HUDEP-2 (cell line): ENCODE results near the gene KRT36.

Source experiments
- DNase-seq, 76 experiments: peaks; one replicate each; lab custom pipeline; 2025; ENCODE audit not compliant: unreplicated experiment in 76 of 76; lab: John Stamatoyannopoulos, UW

The KRT36 gene

DNA sequence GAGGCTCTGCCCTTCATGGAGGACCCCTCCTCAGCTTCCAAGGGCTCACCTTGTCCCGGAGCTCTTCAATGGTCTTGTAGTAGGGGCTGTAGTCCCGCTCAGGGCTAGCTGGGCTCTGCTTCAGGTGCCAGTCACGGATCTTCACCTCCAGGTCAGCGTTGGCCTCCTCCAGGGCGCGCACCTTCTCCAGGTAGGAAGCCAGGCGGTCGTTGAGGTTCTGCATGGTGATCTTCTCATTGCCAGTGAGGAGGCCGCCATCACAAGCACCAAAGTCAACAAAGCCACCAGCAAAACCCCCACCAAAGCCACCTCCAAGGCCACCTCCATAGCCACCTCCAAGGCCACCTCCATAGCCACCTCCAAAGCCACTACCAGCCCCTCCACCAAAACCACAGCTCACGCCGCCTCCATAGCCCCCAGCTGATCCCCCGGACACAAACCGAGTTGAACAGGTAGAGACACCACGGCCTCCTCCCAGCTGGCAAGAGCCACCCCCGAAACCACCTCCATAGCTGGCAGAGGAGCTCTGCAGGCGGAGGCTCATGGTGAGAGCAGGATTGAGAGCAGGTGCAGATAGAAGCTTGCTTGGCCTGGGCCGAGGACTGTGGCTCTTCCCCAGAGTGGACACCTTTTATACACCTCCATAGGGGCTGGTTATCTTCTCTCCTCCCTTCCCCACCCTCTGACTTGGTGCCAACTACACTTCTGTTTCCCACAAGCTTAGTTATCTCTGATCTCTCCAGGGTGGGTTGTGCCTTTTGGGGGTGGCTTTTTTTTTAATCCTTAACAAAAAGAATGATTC lies 15.5 kb upstream of the KRT36 start, which contains the start of gene KRT13:
KRT13 (minus strand) TSS at position 606 of the 802 bp plus-strand sequence; CDS start at position 544, 62 bp downstream.
- DNase-seq = peak in 11 of 76 experiments; percentile 7 to 49 (median 29)

DNA sequence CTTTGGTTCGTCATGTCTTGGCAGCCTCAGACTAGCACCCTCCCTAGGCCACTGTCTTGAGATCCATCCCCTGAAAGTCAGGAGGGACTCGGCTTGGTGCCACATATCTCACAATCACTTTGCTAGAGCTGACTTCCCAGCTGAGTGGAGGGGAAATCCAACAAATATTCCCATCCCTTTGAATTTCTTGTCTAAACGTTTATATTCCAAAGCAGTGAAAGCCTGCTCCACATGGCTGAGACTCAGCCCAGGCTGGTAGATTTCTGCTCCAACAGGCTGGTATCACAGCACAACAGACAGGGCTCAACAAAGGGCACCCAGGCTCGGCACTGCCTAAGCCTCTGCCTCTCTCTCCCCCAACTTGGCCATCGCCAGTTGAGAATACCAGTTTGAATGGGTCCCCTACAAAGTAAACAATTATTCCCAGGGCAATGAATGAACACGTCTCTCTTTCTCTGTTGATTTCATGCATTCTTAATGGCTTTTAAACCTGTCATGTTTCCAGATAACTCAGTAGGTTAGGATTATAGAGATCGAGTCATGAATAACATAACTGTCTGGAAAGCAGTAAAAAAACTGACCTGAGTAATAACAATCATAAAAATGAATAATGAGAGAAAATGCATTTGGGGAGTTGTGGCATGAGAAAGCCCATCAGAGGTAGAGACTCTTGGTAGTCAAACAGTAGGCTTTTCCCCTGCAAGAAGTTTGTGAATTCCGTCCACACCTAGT lies 14.7 kb upstream of the KRT36 start:
- peak in 1 of 76 experiments; percentile 18 for DNase-seq

DNA sequence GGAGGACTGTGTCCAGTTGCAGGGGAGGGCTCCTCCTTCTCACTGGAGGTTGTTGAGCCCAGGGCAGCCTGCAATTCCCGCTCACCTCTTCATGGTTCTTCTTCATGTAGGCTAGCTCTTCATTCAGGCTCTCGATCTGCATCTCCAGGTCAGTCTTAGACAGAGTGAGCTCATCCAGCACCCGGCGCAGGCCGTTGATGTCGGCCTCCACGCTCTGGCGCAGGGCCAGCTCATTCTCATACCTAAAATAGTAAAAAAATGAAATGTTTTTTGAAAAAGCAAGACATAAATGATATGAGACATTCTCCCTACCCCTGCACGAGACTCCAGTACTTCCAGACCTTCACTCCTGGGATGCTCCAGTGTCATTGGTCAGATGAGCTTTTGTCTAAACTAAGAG lies 13.5 kb upstream of the KRT36 start:
- no peak for DNase-seq

DNA sequence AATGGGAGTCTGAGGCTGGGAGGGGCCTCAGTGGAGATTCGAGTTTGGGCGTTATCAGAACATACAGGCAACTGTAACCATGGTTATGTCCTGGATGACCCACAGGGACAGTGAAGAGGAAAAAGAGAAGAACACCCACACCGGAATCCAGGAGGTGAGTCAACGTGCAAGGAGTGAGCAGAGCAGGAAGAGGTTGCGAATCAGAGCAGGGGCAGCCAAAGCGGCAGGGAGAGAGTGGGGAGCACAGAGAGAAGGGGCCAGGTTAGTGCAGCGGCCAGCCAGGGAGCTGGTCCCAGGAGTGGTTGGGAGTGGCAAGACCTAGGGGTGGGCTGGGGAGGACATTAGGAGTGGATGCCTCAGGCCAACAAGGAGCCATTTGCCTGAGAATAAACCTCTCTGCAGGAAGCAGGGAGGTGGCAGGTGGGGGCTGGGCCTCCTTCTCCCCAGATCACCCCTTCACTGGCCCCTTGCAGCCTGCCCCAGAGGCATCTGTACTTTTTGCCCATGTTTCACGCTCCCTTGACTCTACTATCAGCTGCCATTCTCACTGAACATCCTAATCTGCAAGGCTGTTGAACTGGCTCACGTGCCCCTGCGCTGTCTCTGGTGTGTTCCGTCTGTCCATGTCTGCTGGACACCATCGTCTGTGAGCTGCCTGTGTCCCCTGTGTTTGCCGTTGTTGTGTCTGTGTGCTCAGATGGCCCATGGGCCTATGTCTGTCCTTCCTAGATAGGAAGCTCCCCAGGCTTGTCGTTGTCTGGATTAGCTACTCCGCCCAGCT lies 10.6 kb upstream of the KRT36 start:
- DNase-seq = peak in 71 of 76 experiments; percentile 11 to 85 (median 53)

DNA sequence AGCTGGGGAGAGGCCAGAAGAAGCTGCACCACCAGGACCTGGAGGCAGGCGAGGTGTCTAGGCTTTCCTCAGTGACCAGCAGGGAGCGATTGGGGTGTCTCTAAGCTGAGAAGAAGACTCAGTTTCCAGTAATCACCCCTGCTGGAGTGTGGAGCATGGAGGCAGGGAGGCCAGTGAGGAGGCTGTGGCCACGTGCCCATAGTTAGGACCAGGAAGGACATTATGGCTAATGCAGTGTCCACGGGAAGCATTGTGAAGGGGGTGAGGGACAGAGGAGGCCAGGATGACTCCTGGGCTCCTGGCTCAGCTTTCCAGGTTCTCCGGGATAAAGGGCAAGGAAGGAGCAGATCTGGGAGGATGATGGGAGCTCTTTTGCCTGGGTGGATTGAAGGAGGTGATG lies 10.0 kb upstream of the KRT36 start:
- no peak for DNase-seq

DNA sequence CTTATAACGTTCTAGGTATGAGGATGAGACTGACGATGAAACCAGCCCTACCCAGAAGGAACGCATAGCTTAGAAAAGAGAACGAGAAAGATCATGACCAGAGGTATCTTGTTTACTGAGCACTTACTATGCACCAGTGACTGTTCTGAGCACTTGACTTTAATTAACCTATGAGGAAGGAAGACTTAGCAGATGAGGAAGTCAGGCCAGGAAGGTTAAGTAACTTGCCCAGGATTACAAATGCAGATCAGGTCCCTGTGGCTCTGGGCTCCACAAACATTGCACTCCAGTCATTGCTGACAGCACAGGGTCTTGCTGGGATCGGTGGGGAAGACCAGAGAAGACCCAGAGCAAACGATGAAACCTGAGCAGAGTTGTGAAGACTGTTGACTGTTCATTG lies 8.6 kb upstream of the KRT36 start:
- no peak for DNase-seq

DNA sequence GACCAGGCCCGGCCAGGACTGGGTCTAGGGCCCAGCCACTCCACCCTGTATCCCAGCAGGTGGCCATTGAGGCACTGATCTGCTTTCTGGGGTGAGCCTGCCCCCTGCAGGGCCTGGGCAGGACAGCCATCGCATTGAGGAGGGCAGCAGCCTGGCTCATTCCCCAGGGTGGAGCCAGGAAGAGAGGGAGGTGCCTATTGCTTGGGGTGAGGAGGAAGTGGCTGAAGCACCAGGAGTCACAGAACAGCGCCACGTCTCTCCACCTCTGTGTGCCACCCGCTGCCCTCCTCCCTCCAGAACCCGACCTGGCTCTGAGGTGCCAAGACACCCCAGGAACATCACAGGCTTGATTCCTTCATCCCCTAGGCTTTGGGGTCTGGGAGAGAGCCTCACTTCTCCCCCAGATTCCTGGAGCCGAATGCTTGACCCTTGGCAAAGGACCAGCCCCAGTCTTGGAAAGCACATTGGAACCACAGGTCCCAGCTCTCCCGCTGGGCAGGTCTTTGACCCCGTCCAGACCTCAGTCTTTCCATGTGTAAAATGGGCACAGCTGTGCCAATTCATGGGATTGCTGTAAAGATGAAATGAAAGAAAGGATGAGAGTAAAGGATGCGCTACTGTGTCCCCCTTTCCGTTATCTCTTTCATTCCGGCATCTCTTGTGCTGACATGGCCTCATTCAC lies 7.2 kb upstream of the KRT36 start:
- peak in 73 of 76 experiments; percentile 29 to 92 (median 79) for DNase-seq

DNA sequence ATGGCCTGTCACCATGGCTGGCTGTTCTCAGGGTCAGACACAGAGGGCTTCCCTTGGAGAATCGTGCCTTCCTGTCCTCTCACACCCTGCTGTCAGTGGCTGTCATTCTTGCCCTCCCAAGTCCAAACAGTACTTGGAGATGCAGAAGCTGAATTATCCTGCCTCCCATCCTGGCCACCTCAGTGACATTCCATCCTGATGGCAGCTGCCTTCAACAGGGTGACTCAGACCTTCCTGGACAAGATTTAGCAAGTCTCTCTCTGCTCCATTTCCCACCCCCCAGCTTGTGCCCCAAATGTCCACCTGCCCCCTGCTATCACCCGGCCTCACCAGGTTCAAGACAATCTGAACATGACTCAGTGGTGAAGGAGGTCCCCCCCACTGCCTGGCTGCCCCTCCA lies 4.8 kb upstream of the KRT36 start:
- no peak for DNase-seq

DNA sequence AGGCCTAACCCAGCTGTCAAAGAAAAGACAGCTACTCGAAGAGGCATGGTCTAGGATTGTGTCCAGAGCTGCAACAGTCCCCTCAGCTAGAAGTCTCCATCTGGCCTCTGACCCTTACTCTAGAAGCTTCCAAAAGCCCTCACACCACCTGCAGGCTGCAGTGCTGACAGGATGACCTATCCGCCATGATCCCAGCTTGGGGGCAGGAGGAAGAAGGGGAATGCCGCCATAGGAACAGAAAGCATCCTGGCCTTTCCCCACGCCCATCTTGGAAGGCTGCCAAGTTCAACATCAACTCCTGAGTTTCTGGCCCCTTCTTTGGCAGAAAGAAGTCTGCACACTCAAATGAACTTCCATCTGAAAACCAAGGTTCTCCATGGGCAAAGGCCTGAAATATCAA lies 3.1 kb upstream of the KRT36 start:
- no peak for DNase-seq

DNA sequence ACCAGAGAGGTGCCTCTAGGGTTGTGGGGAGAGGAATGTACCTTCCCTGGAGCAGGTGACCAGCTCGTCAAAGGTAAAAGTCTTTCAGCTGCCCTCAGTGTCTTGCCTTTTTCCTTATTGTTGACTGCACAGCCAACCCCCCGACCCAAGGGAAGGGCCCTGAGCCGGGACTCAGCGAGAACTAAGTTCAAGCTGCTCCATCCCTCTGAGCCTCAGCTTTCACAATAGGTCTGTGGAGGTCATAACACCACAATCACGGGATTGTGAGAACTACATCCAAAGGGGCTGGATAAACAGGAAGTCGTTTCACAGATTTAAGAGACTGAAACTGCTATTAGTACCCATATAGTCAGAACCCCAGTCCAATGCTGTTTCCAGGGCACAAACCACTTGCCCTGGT lies 2.6 kb upstream of the KRT36 start:
- no peak for DNase-seq

DNA sequence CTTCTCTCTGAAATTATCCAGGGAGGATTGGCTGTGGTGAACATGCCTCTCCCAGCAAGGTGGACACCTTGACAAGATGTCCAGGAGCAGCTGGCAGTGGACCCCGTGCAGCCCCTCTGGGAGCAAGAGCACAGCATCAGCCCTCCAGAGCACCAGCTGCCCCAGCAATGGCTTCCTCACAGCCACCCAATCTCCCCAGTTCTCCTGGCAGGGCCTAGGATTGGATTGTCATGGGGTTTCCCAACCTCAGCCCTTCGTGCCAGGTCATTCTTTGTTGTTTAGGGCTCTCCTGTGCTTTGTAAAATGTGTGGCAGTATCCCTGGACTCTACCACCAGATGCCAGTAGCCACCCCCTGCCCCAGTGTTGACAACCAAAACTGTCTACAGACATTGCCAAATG lies 1.8 kb upstream of the KRT36 start:
- no peak for DNase-seq

DNA sequence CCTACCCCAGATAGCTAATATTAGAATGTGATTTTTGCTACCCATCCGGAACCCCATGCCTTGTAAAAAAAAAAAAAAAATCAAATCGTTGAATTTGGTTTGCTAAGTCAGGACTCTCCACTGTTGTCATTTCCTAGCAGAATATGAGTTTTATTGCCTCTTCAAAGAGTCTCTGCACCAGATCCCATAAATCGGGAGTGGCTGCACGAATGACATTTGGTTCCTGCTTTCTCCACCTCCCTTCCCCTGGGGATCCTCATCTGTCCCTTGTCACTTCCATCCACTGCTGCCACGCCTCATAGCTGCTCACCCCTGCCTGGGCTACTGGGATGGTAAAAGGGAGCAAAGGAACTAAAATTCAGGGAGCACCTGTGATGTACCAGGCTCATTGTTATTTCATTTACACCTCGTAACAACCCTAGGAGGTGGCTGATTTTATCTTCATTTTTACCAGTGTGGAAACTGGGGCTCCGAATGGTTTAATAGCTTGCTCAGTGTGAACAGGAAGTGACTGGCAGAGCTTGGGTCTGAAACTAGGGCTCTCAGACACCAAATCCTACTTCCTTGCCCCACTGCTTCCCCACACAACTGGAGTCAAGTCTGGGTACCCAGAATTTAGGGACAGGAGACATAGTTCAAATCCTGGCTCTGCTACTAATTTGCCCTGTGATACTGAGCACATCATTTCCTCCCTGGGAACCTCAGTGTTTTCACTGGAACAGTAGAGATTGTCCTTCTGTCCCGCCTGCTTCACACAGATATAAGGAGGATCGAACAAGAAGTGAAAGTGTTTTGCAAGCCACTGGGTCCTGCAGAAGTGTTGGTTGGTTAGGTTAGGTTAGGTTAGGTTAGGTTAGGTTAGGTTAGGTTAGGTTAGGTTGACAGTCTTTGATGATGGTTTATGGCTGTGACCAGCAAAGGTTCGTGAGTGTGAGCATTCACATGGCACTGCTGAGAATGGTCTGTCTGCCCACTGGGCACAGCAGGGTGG lies 585 bp upstream of the KRT36 start:
- DNase-seq = no peak

DNA sequence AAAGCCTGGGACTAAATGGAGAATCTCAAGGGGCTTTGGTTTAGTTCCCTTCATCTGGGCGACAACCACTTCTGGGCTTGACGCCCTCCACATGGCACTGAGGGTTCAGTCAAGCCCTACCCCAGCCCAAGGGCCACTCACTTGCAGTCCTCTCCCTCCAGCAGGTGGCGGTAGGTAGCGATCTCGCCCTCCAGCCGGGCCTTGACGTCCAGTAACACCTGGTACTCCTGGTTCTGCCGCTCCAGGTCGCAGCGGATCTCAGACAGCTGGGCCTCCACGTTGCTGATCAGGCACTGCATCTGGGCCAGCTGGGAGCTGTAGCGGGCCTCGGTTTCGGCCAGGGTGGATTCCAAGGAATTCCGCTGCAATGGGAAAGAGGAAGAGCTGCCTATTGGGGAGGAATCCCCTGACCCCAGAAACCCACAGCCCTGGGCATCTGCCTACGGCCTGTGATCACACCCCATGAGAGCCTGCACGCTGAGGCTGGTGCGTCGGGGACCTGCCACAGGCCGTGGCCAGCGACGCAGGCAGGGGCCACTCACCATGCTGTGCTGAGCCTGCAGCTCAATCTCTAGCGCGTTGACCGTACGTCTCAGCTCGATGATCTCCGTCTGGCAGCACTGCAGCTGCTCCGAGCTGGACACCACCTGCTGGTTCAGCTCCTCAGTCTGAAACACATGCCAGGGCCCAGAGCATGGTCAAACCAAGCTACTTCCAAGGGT lies 2.7 kb downstream of the KRT36 start:
- peak in 55 of 76 experiments; percentile 5 to 72 (median 41) for DNase-seq

DNA sequence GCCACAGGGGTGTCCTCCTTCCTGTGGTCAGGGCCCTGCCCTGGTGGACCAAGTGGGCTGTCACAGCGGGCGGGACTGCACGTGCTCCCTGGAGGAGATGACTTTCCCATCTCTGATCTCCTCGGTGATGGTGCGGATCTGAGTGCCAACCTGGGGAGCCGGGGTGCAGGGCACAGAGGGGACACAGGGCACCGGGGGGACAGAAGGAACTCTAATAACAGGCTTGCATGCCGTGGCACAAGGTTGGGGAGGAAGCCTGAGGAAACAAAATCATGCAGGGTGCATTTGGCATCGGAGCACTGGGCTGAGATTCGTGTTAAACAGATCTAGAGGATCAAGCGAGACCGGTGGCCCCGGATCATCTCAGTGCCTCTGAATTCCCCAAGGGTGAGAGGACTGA lies 3.4 kb downstream of the KRT36 start:
- DNase-seq = no peak

DNA sequence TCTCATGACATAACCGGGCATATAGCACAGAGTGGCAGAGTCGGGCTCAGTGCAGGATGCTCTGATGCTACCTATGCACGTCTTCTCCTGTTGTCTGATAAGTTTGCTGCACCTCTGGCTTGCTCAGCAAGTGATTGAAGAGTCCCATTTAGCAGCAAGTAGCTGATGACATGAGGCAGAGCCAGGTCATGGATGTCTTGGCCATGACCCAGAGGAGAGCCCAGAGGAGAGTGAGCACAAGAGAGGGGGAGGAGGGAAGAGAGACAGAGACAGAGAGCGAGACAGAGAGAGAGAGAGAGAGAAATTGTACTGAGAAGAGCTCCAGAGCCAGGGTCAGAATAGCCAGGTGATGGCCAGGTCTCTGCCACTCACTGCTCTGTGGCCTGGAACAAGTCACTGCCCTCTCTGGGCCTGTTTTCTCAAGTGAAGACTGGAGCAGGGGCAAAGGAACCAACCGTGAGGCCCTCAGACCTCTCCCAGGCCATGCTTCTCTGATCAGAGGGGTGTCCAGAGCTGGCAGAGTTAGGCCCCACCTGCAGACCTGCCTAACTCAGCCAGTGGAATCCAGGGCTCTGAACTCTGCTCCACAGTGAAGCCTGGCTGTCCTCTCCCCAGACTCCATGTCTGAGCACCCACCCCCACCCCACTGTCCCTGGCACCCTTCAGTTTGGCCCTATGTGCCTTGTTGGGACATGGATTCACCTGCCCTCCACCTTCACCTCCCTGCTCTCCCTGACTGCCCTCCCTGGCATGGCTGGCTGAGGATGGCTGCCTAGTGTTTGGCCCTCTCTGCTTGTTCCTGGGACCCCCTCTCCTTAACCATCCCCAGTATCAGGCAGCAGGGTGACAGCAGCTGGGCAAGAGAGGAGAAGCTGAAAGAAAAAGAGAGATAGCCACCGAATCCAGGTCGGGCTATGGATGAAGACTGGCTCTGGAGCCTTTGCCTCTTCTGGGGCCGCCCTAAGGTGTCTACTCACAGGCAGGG lies 4.5 kb downstream of the KRT36 start:
- no peak for DNase-seq

DNA sequence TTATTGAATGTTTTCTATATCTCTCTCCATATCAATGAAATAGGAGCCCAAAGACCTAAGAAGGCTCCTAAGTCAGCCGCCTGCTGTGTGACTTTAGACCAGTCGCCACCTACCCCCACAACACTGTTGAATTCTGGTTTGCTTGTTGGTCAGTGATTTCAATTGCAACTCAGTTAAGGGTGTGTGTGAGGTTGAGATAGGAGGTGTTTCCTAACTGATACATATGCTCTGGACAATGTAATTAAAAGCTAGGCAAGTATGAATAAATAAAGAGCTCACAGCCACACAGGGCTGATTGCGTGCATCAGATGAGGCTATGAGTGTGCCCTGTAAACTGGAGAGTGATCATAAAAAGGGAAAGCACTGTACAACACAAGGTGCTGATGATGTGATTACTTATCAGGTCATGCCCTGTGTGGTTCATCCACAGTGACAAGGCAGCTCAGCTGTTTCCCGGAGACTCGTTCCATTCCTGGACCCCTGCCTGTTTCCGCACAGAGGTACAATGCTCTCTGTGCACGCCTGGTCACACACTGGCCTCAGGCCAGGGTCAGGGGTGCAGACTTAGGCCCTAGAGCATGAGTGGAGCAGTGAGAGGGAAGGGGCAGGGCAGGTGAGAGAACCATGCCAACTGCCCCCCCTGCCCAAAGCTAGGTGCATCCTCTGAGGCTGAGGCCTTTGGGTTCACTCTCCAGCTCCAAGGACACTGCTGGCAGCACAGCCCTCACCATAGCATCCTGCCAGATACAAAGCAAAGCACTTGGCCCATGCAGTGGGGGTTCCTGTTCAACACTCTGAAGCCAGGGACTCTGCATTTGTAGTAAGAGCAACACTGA lies 5.5 kb downstream of the KRT36 start:
- peak in 7 of 76 experiments; percentile 7 to 33 (median 20) for DNase-seq

DNA sequence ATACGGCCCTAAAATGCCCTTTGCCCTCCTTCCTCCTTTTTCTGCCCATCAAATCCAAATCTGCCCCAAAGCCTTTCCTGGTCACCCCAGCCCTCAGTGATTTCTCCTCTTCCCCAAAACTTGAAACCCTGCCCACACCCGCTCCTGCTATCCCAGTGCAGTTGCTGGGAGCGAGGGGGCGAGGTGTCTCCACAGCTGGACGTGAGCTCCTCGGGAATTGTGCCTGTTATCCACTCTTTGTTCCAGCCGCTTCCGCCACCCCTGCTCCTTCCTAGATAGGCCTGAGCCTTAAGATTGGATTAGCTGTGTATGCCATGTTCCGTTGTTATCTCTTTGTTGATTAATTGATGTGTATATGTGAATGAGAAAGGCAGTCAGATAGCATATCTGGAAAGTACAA lies 6.2 kb downstream of the KRT36 start:
- DNase-seq = no peak
